IPS-11a (cell line): ENCODE measurements around the gene RSPH9.

Experiments used
- H3K4me3 ChIP-seq: one replicate; pipeline ENCODE4 v1.5.1; 2013; ENCODE audit warnings: low read depth, low read length, control low read depth

The RSPH9 gene

DNA sequence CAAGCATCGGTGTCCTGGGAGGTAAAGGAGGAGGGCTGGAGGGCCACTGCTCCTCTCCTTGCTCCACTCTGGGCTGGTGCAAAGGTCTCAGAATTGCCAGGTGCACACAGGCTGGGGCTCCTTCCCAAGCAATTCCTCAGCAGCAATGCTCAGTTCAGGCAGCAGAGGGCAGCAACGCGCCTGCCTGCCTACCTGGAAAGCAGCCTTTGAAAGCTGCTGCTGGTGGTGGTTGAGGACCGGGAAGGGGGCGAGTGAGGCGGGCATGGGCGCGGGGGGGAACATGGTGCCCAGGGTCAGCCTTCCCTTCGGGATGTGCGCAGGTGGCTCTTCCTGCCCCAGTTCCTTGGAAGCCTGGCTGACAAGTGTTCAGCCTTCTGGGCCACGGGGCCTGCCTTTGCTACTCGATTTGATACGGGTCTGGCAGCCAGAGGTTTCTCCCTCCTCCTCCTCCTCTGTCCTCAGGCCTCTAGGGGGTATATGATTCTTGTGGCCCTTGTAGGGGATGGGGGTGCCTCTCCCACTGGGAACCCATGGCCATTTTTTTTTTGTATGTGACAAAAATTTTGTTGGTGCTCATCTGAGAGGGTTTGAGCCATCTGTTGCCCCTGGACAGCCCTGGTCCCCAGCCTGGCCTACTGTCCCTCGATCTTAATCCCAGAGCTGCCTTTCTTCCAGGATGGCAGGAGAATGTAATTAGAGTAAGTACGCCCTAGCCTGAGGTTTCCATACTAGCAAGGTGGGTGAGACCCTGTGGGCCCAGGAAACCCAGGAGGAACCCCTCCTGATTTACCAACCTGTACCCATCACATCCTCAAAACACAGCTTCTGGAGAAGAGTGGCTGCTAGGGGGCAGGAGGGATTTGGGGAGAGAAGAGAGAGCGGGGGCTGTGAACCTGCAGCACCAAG is 22.7 kb downstream of the RSPH9 start:
- H3K4me3 ChIP-seq, result no peak overlapping the region

DNA sequence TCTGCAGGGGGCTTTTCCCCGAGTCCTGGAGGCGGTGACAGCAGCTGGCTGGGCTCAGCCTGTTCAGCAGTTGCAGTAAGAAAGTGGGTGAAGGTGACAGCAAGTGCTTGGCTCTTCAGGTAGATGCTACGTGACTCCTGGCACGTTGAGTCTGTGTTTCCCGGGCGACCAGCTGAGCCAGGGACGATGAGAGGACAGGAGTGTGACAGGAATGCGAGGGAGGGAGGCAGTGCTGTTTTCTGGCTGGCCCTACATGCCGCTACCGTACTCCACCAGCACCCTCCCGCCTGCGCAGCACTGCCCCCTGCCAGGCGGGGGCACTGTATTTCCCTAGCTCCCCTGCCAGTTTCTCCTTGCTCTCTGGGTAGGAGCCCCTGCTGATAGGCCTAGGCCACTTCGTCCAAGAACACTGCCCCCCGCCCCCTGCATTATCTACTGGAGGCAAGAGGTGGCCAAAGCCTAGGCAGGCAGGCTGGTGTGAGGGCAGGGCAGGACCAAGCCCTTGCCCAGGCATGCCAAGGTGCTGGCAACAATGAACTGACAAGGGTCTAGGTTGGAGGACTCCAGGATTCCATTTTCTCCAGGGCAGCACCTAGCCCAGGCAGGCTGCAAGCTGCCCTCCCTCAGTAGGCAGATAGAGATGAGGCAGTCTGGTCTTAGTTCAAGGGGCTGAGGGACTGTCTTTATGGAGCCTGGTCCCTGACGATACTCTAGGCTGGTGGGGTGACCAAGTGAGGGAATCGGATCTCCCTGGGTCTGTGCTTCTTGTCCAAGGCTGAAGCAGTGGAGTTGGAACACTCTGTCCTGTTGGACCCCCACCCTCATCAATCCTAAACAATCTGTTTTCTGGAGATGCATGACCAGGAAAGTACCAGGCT is 23.6 kb downstream of the RSPH9 start:
- H3K4me3 ChIP-seq, result no peak overlapping the region

DNA sequence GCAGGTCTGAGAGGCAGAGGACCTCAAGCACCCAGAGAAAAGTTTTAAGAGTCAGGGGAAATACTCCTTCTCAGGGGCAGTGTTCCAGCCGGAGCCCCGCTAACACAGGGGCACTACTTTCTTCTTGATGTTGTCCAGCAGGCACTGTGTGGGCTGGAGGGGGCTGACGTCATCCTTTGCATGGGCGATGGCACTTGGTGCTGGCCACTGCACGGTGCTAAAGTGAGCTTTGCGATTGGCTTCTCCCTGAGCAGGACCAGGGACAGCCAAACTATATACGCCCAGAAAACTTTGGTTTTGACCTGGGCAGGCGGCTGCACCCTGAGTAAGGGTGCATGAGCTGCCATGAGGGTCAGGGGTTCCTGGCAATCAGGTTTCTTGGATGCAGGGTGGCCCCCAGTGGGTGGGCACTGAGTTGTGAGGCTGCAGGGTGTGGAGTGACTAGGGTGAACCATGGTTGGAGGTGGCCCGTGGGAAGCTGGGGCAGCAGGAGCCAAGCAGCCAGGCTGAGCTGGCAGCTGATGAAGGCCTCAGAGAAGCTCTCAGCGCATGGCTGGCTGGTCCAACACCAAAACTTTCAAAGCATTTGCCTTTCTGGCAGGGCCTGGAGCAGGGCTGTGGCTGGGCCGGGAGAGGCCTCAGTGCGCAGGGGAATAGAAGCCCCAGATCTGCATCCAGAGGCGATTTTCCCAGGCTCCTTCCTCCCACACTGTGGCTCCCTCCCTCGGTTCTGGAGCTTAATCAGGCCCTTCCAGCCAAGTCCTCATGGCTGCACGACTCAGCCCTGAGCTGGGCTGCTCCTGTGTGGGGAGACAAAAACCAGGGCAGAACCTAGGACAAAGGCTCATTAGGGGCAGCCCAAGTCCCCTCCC is 24.4 kb downstream of the RSPH9 start:
- H3K4me3 ChIP-seq, result no peak overlapping the region

DNA sequence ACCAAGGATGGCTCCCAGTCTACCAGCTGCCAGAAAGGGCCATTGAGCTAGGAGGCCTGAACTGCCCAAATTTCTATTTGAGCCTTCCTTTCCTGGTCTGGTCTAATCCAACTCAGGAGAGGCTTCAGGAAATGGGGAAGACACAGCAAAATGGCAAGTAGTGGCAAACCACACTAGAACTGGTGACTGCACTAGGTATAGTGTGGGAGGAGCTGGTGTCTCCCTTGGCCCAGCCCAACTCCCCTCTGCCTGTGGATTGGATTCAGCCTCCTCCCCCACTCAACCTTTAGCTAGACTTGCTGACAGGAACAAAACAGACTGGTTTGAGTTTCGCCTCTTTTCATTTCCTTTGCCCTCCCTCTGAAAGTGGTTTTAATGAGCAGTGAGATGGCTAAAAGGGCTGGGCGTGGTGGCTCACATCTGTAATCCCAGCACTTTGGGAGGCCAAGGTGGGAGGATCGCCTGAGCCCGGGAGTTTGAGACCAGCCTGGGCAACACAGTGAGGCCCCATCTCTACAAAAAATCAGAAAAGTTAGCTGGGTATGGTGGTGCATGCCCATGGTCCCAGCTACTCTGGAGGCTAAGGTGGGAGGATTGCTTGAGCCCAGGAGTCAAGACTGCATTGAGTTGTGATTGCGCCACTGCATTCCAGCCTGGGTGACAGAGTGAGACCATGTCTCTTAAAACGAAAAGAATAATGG is 25.2 kb downstream of the RSPH9 start:
- no peak overlapping the region for H3K4me3 ChIP-seq

DNA sequence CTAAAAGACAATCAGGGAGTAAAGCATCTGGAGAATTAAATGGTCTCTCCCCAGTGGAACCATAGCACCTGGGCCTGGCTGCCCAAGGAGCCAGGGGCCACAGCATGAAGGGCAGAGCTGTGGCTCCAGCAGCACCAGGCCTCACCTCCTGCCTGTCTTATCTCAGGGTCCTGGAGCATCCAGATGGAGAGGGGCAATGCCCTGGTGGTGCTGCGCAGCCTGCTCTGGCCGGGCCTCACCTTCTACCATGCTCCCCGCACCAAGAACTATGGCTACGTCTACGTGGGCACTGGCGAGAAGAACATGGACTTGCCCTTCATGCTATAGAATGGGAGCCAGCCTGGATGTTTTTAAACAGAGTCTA is 25.8 kb downstream of the RSPH9 start:
- no peak overlapping the region for H3K4me3 ChIP-seq

DNA sequence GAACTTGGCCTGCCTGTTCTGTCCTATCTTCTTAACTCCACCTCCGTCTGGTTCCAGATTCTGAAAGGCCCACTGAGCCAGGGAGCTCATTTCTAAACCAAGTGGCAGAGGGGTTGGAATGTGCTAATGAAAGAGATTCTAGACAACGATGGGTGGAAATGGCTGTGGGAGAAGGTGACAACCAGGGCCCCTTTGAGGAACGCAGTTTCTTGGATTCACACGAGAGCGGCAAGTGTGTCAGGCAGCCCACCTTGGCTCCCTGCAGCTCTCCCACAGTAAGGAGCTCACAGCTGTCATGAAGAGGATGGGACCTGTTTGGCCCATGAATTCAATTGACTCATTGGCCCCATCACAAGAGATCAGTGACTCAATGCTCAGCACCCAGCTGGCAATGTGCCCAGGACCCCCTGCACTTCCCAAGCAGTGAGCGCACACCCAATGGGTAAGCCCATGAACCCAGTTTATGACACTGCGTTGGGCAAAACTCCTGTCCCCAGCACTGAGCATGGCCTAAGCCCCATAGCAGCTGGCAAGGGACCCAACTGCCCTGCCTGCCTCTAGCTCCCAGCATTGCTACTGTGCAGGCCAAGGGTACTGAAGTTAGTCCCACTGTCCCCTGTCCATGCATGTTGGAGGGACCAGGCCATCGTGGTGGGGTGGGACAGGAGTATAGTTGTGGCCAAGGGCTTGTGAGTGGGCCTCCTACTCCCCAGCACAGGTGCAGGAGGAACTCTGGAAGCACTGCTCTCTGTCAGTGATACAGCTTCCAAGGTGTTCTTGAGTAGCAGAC is 26.4 kb downstream of the RSPH9 start:
- no peak overlapping the region for H3K4me3 ChIP-seq

DNA sequence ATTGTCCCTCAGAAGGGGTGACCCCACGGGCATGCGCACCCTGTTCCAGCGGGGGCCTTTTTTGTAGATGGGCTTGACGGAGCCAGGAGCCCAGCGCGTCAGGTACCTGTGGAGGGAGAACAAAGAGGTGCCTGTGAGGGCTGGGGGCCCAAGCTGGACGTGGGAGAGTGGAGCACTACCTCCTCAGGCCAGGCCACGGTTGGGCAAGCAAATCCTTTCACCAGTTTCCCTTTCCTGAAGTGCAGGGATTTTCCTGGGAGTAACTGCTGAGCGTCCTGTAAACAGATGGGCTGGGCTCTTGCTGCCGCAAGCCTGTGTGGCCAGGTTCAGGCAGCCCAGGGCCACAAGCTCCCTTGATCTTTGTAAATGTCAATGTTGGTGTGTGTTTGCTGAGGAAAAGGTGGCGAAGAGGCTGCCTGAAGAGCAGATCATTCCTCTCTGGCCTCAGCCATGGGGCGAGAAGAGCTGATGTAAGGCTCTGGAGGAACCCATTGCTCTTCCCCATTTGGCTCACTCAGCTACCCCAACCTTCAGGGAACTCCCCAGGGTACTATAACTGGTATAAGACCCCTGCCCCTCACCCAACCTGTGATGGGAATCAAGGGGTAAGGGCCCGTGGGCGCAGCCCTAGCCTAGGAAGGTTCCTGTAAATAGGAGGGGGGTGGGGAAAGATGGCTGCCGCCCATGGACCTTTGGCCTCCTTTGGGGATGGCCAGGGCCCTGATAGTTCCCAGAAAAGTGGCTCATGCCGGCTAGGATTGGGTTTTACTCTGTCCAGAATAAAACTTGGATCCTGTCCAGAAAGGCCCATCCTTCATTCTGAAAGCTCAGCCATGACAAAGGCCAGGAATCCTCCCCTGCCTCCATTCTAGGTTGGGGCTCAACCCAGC is 27.2 kb downstream of the RSPH9 start:
- no peak overlapping the region for H3K4me3 ChIP-seq

DNA sequence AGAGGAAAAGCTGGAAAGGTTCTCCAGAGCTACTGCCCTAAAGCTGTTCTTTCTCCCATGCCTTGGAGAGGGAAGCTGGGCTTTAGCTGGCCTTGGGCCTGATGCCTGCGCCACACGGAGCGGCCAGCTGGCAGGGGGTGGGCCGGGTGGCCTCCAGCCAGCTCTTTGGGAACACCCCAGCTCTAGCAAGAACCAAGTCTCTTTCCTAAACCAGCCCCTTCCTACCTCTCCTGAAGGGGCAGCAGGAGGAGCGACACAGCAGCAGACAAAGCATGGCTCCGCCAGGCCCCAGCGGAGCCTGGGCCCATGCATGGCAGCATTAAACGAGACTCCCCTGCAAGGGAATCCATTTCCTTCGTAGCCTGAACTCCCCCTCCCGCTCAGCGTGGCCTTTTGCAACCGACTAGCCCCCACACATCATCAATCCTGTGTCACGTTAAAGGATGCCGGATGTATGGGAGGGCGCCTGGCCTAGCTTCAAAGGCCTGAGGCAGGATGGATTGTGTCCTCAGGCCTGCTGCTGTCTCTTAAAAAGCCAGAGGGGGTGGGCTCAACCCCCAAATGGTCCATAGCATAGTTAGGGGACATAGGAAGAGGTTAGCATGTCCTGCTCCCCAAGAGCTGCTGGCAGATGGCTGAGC is 28.7 kb downstream of the RSPH9 start:
- H3K4me3 ChIP-seq, result no peak overlapping the region

DNA sequence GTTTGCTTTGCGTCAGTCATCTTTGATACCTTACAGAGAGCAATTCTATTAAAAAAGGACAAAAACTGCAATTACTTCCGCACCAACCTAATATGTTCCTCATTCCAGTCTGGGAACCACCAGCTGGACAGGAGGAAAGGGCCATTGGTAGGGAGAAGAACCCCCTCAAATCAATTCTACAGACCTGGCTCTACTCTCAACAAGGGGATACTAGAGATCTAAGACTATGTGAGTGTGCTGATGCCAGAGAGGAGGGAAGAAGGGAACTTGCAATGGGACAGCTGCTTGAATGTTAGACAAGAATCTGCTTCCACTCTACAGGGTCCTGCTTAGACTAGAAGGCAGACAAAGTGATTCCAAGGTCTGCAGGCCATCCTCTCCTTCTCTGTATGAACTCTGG is 29.5 kb downstream of the RSPH9 start:
- no peak overlapping the region for H3K4me3 ChIP-seq

DNA sequence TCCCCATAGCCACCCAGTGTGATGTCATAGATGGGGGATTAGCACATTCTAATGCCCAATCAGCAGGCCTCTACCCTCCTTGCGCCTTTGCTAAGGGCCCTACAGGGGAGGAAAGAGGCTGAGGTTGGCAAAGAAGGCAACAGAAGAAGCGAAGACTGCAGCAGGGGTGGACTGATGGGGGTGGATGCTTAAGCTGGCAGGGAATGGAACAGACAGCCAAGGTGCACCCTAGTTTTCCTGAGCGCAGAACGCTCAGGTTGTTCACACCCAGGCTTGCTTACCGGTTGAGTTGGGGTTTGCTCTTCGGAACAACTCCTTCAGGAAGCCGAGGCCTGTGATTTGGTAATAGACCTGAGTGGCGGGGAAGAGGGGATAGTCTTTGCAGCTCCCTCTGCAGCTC is 30.1 kb downstream of the RSPH9 start:
- no peak overlapping the region for H3K4me3 ChIP-seq

DNA sequence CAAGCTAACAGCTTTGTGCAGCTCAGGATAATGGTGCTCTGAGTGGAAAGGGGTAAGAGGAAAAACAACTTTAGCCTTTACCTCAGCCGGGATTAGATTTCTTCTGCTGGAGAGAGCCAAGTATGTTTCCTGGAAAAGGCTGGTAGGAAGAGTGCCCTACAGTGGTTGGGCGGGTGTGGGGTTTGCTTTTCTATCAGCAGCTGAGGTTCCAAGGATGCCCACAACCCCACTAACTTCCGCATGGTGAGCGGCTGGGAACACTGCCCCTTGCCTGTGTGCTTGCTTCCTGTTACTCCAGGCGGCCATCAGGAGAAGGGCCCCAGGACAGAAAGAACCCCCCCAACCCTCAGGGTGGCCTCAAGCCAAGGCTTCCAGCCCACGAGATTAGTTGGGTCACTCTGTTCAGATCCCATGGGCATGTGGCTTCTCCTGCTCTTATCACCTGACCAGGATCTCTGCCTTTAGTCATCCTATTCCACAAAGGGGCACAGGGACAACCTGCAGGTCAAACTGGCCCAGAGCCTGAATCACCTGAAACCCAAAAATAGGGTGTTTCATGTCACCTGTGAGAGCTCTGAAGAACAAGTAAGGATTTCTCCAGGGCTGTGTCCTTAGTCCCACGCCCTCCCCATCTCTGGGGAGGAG is 32.2 kb downstream of the RSPH9 start:
- no peak overlapping the region for H3K4me3 ChIP-seq

DNA sequence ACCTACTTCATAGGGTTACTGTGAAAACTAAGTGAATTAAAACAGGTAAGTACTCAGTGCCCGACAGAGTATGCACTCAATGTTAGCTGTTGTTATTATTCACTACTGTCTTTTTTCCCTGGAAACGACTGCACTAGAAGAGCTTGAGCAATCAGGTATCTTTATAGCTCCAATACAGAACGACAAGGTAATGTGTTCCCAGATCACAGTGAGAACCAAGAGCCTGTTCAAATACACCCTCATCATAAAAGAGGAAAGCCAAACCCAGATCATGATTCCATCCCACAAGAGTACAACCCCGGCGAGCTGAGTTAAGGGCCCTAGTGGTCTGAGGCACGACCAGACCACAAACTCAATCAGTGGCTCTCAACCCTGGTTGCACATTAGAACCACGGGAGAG is 32.9 kb downstream of the RSPH9 start:
- no peak overlapping the region for H3K4me3 ChIP-seq

DNA sequence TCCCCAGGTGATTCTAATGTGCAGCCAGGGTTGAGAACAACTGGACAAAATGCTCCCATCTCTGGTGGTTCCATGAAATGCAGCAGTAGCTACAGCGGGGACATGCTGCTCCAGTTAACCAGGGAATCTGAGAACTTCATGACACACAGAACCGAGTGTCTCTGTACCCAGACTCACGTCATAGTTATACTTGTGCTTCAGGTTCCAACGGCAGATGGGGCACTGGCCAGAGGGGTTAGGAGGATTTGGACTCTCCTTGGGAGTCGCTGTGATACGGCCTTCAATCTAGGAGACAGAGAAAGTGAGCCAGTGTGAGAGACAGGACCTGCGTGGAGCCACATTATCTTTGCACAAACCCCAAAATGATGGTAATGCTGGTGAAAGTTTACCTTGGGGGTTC is 33.5 kb downstream of the RSPH9 start:
- no peak overlapping the region for H3K4me3 ChIP-seq

DNA sequence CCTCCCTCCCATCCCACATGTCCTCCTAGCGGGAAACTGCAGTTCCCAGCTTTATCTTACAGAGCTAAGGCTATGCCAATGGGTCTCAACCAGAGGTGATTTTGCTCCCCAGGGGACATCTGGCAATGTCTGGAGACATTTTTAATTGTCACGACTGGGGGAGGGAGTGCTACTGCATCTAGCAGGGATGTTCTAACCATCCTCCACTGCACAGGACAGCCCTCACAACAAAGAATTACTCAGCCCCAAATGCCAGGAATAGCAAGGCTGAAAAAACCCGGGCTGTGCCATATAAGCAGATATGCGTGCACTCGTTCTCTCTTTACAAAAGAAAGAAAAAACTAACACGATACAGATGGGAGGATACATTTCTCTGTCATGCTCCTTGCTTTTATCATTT is 34.2 kb downstream of the RSPH9 start:
- H3K4me3 ChIP-seq, result no peak overlapping the region

DNA sequence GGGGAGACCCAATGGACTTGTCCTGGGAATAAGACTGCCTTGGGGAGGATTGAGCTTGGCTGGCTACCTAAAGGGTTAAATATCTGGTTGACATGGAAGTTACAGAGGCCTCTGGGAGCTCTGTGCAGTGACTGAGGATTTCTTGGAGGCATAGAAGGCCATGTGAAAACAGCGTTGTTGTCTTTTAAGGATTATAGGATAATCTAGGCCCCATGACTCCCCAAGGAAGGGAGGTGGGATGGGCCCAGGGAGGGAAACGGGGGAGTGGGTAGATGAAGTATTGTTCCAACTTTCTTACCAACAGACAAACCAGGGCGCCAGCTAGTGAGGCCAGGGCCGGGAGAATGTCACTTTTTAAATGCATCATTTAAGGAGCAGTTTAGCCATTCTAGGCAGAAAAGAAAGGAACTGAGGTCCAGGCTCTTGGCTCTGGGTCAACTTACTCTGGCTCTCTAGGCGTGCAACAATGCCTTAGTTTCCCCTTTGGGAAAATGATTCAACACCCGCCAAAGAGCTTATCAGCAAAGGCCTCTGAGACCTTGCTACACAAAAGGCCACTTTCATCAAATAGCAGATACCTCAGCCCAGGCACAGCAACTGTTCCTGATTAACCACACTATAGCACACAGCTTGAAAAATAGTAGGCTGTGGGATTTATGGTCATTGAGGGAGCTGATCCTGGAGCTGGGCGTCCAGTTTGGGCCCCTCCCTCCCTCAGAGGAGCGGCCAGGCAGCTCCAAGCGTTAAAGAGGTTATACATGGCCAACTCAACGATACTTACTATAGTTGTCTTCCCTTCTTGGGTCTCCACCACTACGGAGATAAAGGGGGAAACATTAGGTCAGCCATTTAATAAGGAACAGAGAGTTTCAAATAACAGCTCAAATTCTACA is 35.7 kb downstream of the RSPH9 start:
- H3K4me3 ChIP-seq, result no peak overlapping the region

DNA sequence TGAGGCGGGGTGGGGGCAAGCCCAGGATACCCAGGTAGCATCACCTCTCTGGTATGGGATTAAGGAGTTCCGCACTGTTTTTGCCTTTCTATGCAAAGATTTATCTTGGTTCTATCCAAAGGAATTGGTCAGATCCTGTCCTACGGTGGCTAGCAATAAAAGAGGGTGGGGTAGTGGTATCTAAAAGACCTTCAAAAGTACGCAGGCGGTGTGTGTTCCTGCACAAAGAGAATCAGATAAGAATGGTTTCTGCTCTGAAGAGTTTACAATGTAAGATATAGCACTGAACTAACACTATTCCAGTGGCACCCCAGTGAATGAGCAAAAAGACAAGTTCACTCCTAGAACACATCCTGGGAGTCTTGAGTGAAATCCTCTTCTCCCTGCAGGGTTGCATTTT is 36.5 kb downstream of the RSPH9 start:
- no peak overlapping the region for H3K4me3 ChIP-seq
